MM.1S (cell line): Measurements from ENCODE around the gene PDE2A.

Experiments
- DNase-seq: peaks from one replicate; pipeline ENCODE4 v3.0.0-alpha.2; 2015
- H2AFZ ChIP-seq: fragments of 300-600 bp; sonication (generic); 2 replicates; pipeline ENCODE4 v1.6.0; 2016; ENCODE audit warnings: antibody characterized with exemption, low read length
- H3F3A ChIP-seq: fragments of 300-600 bp; sonication (generic); 2 replicates; pipeline ENCODE4 v1.6.1; 2016; ENCODE audit warnings: mild to moderate bottlenecking, antibody characterized with exemption, low read length, moderate library complexity, mixed read lengths; ENCODE audit not compliant: insufficient read depth
- H3K27ac ChIP-seq: fragments of 300-600 bp; sonication (generic); 2 replicates; pipeline ENCODE4 v1.5.1; 2016; ENCODE audit warnings: mild to moderate bottlenecking, low read length
- H3K27me3 ChIP-seq: fragments of 300-600 bp; sonication (generic); replicated peaks from 2 replicates; pipeline ENCODE4 v1.6.0; 2016; ENCODE audit warnings: low read length; ENCODE audit not compliant: insufficient read depth
- H3K36me3 ChIP-seq: fragments of 300-600 bp; sonication (generic); replicated peaks from 2 replicates; pipeline ENCODE4 v1.6.1; 2016; ENCODE audit warnings: mild to moderate bottlenecking, low read length, mixed read lengths; ENCODE audit not compliant: insufficient read depth
- H3K4me1 ChIP-seq: fragments of 300-600 bp; sonication (generic); 2 replicates; pipeline ENCODE4 v1.6.1; 2016; ENCODE audit warnings: low read length, mixed read lengths
- H3K4me2 ChIP-seq: fragments of 300-600 bp; sonication (generic); 2 replicates; pipeline ENCODE4 v1.6.0; 2016; ENCODE audit warnings: low read depth, low read length
- H3K4me3 ChIP-seq: fragments of 300-600 bp; sonication (generic); 2 replicates; pipeline ENCODE4 v1.5.1; 2016; ENCODE audit warnings: low read length, mixed read lengths
- H3K79me2 ChIP-seq: fragments of 300-600 bp; sonication (generic); 2 replicates; pipeline ENCODE4 v1.6.1; 2016; ENCODE audit warnings: mixed run types, low read length, mixed read lengths
- H3K9ac ChIP-seq: fragments of 300-600 bp; sonication (generic); 2 replicates; pipeline ENCODE4 v1.6.1; 2016; ENCODE audit warnings: low read length, mixed read lengths
- H3K9me2 ChIP-seq: fragments of 300-600 bp; sonication (generic); replicated peaks from 2 replicates; pipeline ENCODE4 v1.6.1; 2016; ENCODE audit warnings: mild to moderate bottlenecking, low read length, mixed read lengths; ENCODE audit not compliant: insufficient read depth
- H3K9me3 ChIP-seq: fragments of 300-600 bp; sonication (generic); replicated peaks from 2 replicates; pipeline ENCODE4 v1.6.1; 2016; ENCODE audit warnings: mild to moderate bottlenecking, low read length, mixed read lengths; ENCODE audit not compliant: insufficient read depth
- H4K20me1 ChIP-seq: fragments of 300-600 bp; sonication (generic); 2 replicates; pipeline ENCODE4 v1.6.1; 2016; ENCODE audit warnings: mild to moderate bottlenecking, low read length, moderate library complexity, mixed read lengths; ENCODE audit not compliant: insufficient read depth
- EZH2 ChIP-seq: fragments of 300-600 bp; sonication (generic); optimal IDR thresholded peaks from 2 replicates; pipeline ENCODE3; 2017; ENCODE audit warnings: low read depth, mild to moderate bottlenecking, antibody characterized with exemption, low read length, mixed read lengths
- EZH2phosphoT487 ChIP-seq: fragments of 300-600 bp; sonication (generic); IDR thresholded peaks from 2 replicates; pipeline ENCODE4 v1.6.1; 2018; ENCODE audit warnings: antibody characterized with exemption, low read length
- TF ChIP-seq, protein P1 (sequence below): fragments of 300-600 bp; sonication (generic); IDR thresholded peaks from 2 replicates; pipeline ENCODE4 v1.5.1; 2016; ENCODE audit warnings: antibody characterized with exemption, low read length, mixed read lengths

PDE2A gene

DNA sequence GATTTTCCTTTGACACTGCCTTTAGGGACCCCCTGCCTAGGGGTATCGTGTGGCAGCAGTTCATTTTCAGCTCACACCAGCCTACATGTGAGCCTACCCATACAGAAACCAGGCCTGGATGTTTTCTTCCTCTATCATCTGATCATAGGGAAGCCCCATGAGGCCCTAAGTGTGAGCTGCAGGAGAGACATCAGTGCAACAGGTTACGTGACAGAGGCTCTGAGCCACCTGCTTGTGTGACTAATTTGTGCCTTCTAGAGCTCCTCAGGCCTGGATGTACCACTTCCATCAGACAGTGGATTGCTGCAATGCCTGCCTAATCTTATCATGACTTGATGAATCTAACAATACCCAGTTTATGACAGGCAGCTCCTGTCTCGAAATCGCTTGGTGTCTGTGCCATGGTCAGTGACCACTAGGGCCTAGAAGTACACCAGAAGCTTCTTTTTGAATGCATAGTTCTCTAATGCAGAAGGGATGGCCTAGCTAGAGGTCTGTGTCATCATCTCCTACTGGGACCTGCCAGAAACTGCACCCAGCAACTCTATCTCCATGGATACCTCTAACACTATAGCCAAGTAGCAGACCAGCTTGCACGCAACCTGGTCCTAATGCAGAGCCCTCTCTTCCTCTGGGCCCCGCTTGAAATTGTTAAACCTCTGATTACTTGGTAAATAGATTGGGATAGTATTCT is 130.2 kb downstream of the PDE2A start:
- TF ChIP-seq EZH2phosphoT487: no peak
- no peaks in the 10 kb centered on the region for H3K79me2 ChIP-seq
- DNase-seq: no peak

DNA sequence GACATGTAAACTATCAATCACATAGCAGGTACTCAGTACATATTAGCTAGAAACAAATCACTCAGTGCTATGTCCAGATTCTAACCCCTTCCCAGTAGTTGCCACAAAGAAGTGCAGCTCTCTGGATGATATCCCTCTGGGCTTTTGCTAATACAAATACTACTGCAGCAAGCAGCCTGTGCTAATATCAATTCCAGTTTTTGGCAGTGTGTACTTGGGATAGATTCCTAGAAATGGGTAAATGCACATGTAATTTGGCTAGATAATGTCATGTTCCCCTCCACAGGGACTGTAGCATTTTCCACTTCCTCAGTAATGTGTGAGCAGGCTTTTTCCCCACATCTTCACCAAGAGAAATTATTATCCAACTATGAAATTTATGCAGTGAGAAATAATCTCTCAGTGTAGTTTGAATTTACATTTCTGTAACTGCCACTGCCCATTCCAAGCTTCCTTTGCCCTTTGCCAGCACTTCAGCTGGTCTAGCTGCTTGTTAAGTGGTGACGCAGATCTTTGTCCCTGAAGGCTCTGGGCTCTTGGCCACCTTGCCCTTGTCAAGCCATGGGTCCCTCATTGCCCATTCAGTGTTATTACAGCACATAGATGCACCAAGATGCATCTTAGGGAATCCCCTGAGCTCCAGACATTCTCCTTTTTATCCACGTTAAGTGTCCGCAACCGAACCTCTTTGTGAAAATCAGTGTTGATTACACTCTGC is 132.8 kb downstream of the PDE2A start:
- Histone ChIP-seq H3K9me3 (no peaks in the 10 kb centered on the region), H3K27me3 (no peaks in the 10 kb centered on the region)

More for the DNA sequence above, 130.2 kb downstream of the PDE2A start:
- no peak overlapping the region for H2AFZ ChIP-seq
- H3K9ac ChIP-seq: no peak overlapping the region
- H3K36me3 ChIP-seq: no peaks in the 10 kb centered on the region
- H3K4me1 ChIP-seq: no peaks in the 10 kb centered on the region
- no peaks in the 10 kb centered on the region for H3K9me3 ChIP-seq
- H3K9me2 ChIP-seq: no peaks in the 10 kb centered on the region
- H3K4me2 ChIP-seq: no peak overlapping the region
- H3K27ac ChIP-seq: no peak overlapping the region
- H4K20me1 ChIP-seq: no peaks in the 10 kb centered on the region
- no peaks in the 10 kb centered on the region for H3F3A ChIP-seq
- no peaks in the 10 kb centered on the region for H3K27me3 ChIP-seq
- no peak overlapping the region for H3K4me3 ChIP-seq

DNA sequence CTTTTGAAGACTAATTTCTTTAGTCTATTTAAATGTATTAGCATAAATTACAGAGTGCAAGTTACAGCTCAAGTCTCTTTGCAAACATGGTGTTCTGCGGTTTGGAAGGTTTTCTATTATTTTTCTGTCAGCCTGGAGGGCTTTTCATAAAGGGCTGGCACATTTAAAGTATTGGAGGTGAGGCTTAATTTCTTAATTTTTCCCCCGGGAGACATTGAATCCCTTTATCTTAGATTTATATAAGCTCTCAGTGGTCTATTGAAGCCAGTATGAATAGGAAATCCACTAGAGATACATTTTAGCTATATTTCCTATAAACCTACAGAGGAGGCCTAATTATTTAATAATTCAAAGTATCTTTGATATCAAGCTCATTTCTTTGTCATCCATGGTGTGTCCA is 137.2 kb downstream of the PDE2A start:
- Histone ChIP-seq H3K9ac (no peak overlapping the region), H3F3A (no peaks in the 10 kb centered on the region), H3K36me3 (no peaks in the 10 kb centered on the region), H3K9me2 (no peaks in the 10 kb centered on the region), H3K4me1 (no peaks in the 10 kb centered on the region), H3K79me2 (no peaks in the 10 kb centered on the region), H3K4me3 (no peak overlapping the region), H4K20me1 (no peaks in the 10 kb centered on the region), H2AFZ (no peak overlapping the region), H3K9me3 (no peaks in the 10 kb centered on the region), H3K4me2 (no peak overlapping the region), H3K27me3 (no peaks in the 10 kb centered on the region), H3K27ac (no peak overlapping the region)
- DNase-seq: no peak
- TF ChIP-seq EZH2phosphoT487: no peak
- no peak for TF ChIP-seq EZH2
- TF ChIP-seq, protein P1, sequence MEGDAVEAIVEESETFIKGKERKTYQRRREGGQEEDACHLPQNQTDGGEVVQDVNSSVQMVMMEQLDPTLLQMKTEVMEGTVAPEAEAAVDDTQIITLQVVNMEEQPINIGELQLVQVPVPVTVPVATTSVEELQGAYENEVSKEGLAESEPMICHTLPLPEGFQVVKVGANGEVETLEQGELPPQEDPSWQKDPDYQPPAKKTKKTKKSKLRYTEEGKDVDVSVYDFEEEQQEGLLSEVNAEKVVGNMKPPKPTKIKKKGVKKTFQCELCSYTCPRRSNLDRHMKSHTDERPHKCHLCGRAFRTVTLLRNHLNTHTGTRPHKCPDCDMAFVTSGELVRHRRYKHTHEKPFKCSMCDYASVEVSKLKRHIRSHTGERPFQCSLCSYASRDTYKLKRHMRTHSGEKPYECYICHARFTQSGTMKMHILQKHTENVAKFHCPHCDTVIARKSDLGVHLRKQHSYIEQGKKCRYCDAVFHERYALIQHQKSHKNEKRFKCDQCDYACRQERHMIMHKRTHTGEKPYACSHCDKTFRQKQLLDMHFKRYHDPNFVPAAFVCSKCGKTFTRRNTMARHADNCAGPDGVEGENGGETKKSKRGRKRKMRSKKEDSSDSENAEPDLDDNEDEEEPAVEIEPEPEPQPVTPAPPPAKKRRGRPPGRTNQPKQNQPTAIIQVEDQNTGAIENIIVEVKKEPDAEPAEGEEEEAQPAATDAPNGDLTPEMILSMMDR: no peak

More for the DNA sequence above, 132.8 kb downstream of the PDE2A start:
- H3K36me3 ChIP-seq: no peaks in the 10 kb centered on the region
- H3K27ac ChIP-seq: no peak overlapping the region
- TF ChIP-seq EZH2phosphoT487 (no peak), EZH2 (no peak)
- TF ChIP-seq, protein P1: no peak
- H3K79me2 ChIP-seq: no peaks in the 10 kb centered on the region
- H4K20me1 ChIP-seq: no peaks in the 10 kb centered on the region
- H3K4me1 ChIP-seq: no peaks in the 10 kb centered on the region
- H3K4me2 ChIP-seq: no peak overlapping the region
- DNase-seq: no peak
- no peaks in the 10 kb centered on the region for H3F3A ChIP-seq
- no peak overlapping the region for H2AFZ ChIP-seq
- no peak overlapping the region for H3K4me3 ChIP-seq
- no peaks in the 10 kb centered on the region for H3K9me2 ChIP-seq
- no peak overlapping the region for H3K9ac ChIP-seq

DNA sequence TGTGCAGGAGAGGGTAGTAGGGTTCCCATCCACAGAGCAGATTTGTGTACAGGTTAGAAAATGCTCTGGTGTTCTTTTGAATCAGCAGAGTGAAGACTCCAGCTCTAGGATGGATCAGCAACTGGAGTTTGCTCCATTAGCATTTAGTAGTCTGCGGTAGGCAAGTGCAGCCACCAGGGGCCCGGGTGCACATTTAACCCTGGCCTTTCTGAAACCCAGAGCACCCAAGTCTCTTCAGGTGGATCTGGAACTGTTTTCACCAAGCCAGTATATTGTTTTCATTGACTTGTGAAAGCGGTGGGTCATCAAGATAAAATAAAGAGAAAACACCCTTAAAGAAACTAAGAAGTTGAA is 139.1 kb downstream of the PDE2A start:
- Histone ChIP-seq H3K9me2 (no peaks in the 10 kb centered on the region), H3K9me3 (no peaks in the 10 kb centered on the region), H3K4me3 (no peak overlapping the region), H3K79me2 (no peaks in the 10 kb centered on the region), H3K4me2 (no peak overlapping the region), H3F3A (no peaks in the 10 kb centered on the region), H3K36me3 (no peaks in the 10 kb centered on the region), H4K20me1 (no peaks in the 10 kb centered on the region), H3K9ac (no peak overlapping the region), H2AFZ (no peak overlapping the region), H3K4me1 (no peaks in the 10 kb centered on the region), H3K27me3 (no peaks in the 10 kb centered on the region), H3K27ac (no peak overlapping the region)
- TF ChIP-seq, protein P1: no peak
- no peak for TF ChIP-seq EZH2phosphoT487
- no peak for TF ChIP-seq EZH2
- no peak for DNase-seq
